EH (cell line): ENCODE measurements around the gene CCDC122.

Experiments
- DNase-seq: peaks from one replicate; pipeline ENCODE4 v3.0.0-alpha.2; 2015; ENCODE audit warnings: low read depth

Gene CCDC122

GRCh38 chr13:43802511-43802910, 77.0 kb downstream of the CCDC122 start:
- no peak for DNase-seq

- DNase-seq, result no peak
Measured at GRCh38 chr13:43800828-43801227, 78.7 kb downstream of the CCDC122 start.

GRCh38 chr13:43799191-43799590, 80.3 kb downstream of the CCDC122 start:
- DNase-seq, result no peak

GRCh38 chr13:43797869-43798268, 81.7 kb downstream of the CCDC122 start:
- DNase-seq, result peak; percentile 26

- no peak for DNase-seq
Measured at GRCh38 chr13:43797159-43797558, 82.4 kb downstream of the CCDC122 start.

- peak; percentile 9 for DNase-seq
Measured at GRCh38 chr13:43794416-43794815, 85.1 kb downstream of the CCDC122 start.

- DNase-seq, result peak; percentile 62
Measured at GRCh38 chr13:43792076-43792881, 87.3 kb downstream of the CCDC122 start.

- peak; percentile 53 for DNase-seq
Measured at GRCh38 chr13:43787997-43788396, 91.5 kb downstream of the CCDC122 start.

GRCh38 chr13:43787518-43787891, 92.0 kb downstream of the CCDC122 start:
- DNase-seq, result no peak

GRCh38 chr13:43786766-43787517, 92.6 kb downstream of the CCDC122 start, which contains the start of gene ENOX1:
ENOX1 (minus strand) TSS chr13:43786972.
- DNase-seq, result peak; percentile 74

GRCh38 chr13:43786472-43786765, 93.1 kb downstream of the CCDC122 start:
- DNase-seq, result no peak
